DMS153 (cell line): ENCODE measurements around the gene SLC25A27.

ENCODE experiments used
- DNase-seq: peaks from one replicate; lab custom pipeline; 2025; lab: John Stamatoyannopoulos, UW

SLC25A27 gene

GRCh38 chr6:46719099-46719498 is 66.3 kb downstream of the SLC25A27 start:
- no peak for DNase-seq

DNA sequence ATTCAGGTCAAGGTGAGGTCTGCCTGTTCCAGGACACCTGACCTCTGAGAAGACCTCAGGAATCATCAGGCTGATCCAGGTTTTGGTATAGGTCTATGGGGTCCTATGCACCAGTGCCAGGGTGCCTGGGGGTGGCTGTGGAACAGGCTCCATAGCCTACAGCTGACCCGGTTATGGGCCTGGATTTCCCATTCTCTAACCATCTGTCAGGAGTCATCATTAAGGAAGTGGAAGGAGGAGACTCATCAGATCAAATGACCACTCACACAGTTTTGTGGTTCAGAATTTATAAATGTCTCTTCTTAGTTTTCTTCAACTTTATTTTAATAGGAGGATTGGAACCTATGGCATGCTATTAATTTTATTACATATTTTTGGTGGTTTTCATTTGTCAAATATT is 67.6 kb downstream of the SLC25A27 start:
- DNase-seq: no peak
